ENCODE results near the gene ZXDC. TPM values are rescaled to one million over a fixed set of nuclear protein-coding genes. Genes with fewer than 3 reads are reported as not detected.

Gene ZXDC
- total RNA-seq, 2 experiments from 2014 or later, result 26.6 to 27.3 TPM

DNA sequence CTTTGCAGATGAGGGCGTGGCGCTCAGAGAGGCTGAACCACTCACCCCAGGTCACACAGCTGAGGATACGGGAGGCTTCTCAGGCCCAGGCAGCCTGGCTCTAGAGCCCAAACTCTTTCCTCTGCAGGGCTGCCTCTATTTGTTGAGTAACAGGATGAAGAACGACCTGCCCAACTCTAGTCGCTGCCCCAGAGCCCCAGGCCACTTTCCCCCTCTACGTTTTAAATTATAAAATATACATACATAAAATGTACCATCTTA is 19.2 kb upstream of the ZXDC start:
- DNase-seq (no peak), ATAC-seq (no peak)
- no peak overlapping the region for H3K27ac Mint-ChIP-seq
- ChIA-PET CTCF (interaction anchor here (1.0 kb wide), 1 partner anchor 29 kb away, joined by 4 read pairs; the partner anchor contains the start of gene CHST13), POLR2A (no interaction called here)
- H3K4me1 Mint-ChIP-seq (ENCODE audit: low read depth), result peaks cover 23% of the 10 kb centered on the region
- H3K9me3 Mint-ChIP-seq (ENCODE audit: insufficient read depth), result no peaks in the 10 kb centered on the region
- no peaks in the 10 kb centered on the region for H3K27me3 Mint-ChIP-seq (ENCODE audit: low read depth)
- no peak overlapping the region for H3K4me3 Mint-ChIP-seq
- H3K36me3 Mint-ChIP-seq (ENCODE audit: low read depth), result no peaks in the 10 kb centered on the region

DNA sequence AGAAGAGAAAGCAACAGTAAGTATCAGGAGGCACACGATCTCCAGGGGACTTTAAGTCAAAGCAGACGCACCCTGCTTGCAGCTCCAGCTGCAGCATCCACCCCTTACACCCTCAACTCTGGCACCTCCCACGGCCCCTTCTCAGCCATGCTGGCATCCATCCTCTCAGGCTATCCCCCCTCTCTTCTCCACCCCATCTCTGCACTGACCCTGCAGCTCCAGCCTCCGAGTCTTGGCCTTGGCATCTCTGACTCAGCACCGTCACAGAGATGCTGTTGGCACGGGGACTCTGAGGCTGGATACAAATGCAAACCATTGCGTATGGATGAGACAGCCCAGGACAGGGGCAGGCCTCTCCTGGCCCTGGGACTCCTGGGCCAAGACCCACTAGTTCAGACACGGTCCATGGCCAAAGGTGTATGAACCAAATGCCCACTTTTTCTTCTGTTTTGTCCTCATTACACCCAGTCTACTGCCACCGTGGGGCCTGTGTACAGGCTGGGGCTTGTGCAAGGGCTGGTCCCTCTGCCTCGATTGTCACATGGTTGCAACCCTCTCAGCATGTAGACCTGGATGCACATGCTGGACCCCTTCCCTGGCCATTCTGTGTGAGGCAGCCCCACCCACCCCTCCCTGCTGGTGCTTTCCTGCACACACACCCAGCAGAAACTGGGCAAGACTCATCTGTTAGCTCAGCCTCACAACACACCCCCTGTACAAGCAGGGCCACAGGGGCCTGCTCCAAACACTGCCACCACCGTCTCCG is 18.7 kb upstream of the ZXDC start:
- ATAC-seq (peak; percentile 30), DNase-seq (no peak)
- Mint-ChIP-seq H3K4me3 (no peak overlapping the region), H3K36me3 (ENCODE audit: low read depth) (no peaks in the 10 kb centered on the region), H3K9me3 (ENCODE audit: insufficient read depth) (no peaks in the 10 kb centered on the region), H3K4me1 (ENCODE audit: low read depth) (peaks cover 23% of the 10 kb centered on the region), H3K27me3 (ENCODE audit: low read depth) (no peaks in the 10 kb centered on the region), H3K27ac (no peak overlapping the region)
- ChIA-PET POLR2A (no interaction called here), CTCF (interaction anchor here (1.0 kb wide), 1 partner anchor 29 kb away, joined by 4 read pairs; the partner anchor contains the start of gene CHST13)

DNA sequence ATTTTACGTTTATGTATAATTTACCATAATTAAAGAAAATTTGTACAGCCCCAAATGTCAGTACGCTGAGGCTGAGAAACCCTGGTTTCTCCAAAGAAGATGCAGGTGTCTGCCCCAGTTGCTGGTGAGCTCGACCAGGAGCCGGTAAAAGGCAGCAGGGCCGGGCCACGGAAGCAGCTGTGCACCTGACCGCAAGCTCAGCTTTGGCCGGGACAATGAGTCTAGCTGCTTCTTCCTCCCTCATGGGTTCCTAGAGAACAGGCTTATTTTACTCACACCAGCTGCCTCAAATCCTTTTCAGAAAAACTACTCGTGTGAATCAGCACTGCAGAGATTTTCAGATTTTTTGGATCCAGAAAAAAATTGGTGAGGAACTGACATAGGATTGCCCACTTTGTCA is 18.0 kb upstream of the ZXDC start:
- Mint-ChIP-seq H3K27ac (no peak overlapping the region), H3K36me3 (ENCODE audit: low read depth) (no peaks in the 10 kb centered on the region), H3K9me3 (ENCODE audit: insufficient read depth) (no peaks in the 10 kb centered on the region), H3K4me3 (no peak overlapping the region), H3K27me3 (ENCODE audit: low read depth) (no peaks in the 10 kb centered on the region), H3K4me1 (ENCODE audit: low read depth) (peaks cover 17% of the 10 kb centered on the region)
- ChIA-PET CTCF (no interaction called here), POLR2A (no interaction called here)
- ATAC-seq (no peak), DNase-seq (peak; percentile 28)

DNA sequence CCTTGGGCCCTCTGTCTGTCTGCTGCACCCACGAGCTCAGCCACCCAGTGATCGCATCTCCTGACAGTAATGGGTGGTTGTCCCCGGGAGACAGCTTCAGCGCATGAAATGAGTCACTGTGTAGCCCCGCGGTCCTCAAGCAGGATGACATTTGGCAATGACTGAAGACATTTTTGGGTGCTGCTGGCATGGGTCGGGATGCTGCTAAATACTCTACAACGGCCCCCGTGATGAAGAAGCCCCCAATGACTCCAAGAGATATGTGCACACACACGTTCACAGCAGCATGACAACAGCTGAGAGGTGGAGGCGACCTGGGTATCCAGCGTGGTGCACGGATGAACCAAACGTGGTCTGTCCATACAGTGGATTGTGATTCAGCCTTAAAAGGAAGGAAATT is 17.4 kb upstream of the ZXDC start:
- no peaks in the 10 kb centered on the region for H3K36me3 Mint-ChIP-seq (ENCODE audit: low read depth)
- ChIA-PET CTCF (no interaction called here), POLR2A (no interaction called here)
- H3K27ac Mint-ChIP-seq, result no peak overlapping the region
- DNase-seq (no peak), ATAC-seq (no peak)
- H3K27me3 Mint-ChIP-seq (ENCODE audit: low read depth), result no peaks in the 10 kb centered on the region
- peaks cover 13% of the 10 kb centered on the region for H3K4me1 Mint-ChIP-seq (ENCODE audit: low read depth)
- H3K4me3 Mint-ChIP-seq, result no peak overlapping the region
- no peaks in the 10 kb centered on the region for H3K9me3 Mint-ChIP-seq (ENCODE audit: insufficient read depth)

DNA sequence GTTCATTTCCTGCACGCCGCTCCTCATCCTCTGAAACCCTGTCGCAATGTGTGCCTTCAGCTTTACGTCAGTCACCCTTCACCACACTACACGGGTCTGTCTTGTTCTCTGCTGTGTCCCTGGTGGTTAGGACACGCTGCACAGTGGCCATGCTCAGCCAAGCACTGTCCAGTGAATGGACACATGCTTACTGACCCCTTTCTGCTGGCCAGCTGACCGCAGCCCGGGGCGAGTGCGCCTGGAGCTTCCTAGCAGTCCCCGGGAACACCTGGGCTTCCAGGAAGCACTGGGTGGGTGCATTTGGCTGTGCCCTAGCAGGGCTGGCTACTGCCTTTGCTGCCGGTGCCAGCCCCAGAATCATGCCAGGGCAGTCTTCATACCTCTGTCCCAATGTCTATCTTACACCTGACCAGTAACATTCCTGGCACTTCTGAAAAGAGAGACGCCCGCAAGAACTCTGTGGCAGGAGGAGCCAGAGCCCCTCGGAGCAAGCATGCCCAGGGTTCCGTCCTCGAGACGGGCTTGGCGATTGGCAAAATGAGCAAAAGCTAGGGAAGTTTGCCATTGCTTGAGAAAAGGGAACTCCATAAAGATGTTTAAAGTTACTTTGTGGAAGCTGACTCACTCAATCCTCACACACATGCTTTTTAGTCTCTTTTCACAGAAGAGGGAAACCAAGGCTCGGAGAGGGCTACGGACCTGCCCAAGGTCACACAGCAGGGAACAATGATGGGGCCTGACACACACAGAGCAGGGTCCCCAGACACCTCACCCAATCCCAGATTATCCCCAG is 15.7 kb upstream of the ZXDC start:
- Mint-ChIP-seq H3K36me3 (ENCODE audit: low read depth) (no peaks in the 10 kb centered on the region), H3K4me3 (no peak overlapping the region), H3K27ac (no peak overlapping the region), H3K9me3 (ENCODE audit: insufficient read depth) (no peaks in the 10 kb centered on the region), H3K27me3 (ENCODE audit: low read depth) (no peaks in the 10 kb centered on the region), H3K4me1 (ENCODE audit: low read depth) (peaks cover 20% of the 10 kb centered on the region)
- DNase-seq (no peak), ATAC-seq (no peak)
- POLR2A ChIA-PET, result interaction anchor here (0.8 kb wide), 1 partner anchor 16 kb away, joined by 3 read pairs; the partner anchor contains the start of gene ZXDC
- CTCF ChIA-PET, result no interaction called here

DNA sequence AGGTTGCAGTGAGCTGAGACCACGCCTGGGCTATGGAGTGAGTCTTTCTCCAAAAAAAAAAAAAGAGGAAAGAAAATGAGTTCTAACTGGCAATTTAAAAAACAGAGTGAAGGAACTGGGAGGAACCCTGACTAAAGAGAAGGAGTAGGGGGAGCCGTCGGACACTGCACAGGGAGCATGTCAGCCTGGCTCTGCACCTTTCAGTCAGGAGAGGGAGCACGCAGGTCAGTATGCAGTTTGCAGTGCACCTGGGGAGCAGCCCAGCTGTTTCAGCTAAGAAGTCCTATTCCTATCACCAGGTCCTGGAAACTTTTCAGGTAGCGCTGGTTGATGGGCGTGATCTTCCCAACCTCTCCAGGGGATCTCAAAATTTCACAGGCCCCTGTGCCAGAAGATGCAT is 14.9 kb upstream of the ZXDC start:
- Mint-ChIP-seq H3K4me1 (ENCODE audit: low read depth) (peaks cover 22% of the 10 kb centered on the region), H3K9me3 (ENCODE audit: insufficient read depth) (no peaks in the 10 kb centered on the region)
- ATAC-seq, result no peak

DNA sequence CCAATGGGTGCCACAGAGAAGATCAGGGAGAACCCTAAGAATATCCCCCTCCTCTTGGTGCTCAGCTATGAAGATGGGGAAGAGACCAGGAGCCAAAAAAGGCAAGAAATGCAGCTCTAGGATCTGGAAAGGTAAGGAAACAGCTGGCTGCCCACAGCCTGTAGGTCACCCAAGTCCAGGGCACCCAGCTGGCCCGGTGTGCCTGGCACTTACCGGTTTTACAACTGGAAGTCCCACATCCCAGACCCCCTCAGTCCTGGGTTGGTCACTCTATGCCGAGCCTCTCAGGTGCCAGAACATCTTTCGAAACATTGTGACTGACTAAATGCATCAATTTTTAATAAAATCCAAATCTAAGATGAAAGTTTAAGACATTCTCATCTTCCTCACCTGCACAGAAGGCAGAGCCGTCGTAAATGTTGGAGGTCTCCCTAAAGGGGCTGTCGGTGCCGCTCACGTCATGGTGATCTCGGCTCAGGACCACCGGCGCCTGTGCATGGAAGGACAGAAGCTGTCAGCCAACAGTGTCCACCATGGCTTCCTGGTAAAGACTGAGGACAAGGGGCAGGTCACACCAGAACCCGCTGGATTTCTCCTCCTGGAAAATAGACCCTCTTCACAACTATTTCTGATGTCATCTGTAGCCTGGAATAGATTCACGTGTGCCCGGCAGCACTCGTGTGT is 13.3 kb upstream of the ZXDC start:
- no peaks in the 10 kb centered on the region for H3K36me3 Mint-ChIP-seq (ENCODE audit: low read depth)
- H3K4me1 Mint-ChIP-seq (ENCODE audit: low read depth), result peaks cover 19% of the 10 kb centered on the region
- CTCF ChIA-PET, result interaction anchor here (1.1 kb wide), 1 partner anchor 13 kb away, joined by 4 read pairs; the partner anchor contains the start of gene ZXDC
- H3K27me3 Mint-ChIP-seq (ENCODE audit: low read depth), result no peaks in the 10 kb centered on the region
- ATAC-seq (no peak), DNase-seq (no peak)
- POLR2A ChIA-PET, result interaction anchor here (0.5 kb wide), 1 partner anchor 10 kb away, joined by 3 read pairs; no protein-coding TSS in a partner anchor
- H3K27ac Mint-ChIP-seq, result no peak overlapping the region
- H3K4me3 Mint-ChIP-seq, result no peak overlapping the region
- no peaks in the 10 kb centered on the region for H3K9me3 Mint-ChIP-seq (ENCODE audit: insufficient read depth)

More for the DNA sequence above, 14.9 kb upstream of the ZXDC start:
- no peaks in the 10 kb centered on the region for H3K36me3 Mint-ChIP-seq (ENCODE audit: low read depth)
- DNase-seq, result no peak
- no peaks in the 10 kb centered on the region for H3K27me3 Mint-ChIP-seq (ENCODE audit: low read depth)
- H3K27ac Mint-ChIP-seq, result no peak overlapping the region
- POLR2A ChIA-PET, result interaction anchor here (0.8 kb wide), 1 partner anchor 15 kb away, joined by 3 read pairs; the partner anchor contains the start of gene ZXDC
- no peak overlapping the region for H3K4me3 Mint-ChIP-seq
- CTCF ChIA-PET, result no interaction called here

DNA sequence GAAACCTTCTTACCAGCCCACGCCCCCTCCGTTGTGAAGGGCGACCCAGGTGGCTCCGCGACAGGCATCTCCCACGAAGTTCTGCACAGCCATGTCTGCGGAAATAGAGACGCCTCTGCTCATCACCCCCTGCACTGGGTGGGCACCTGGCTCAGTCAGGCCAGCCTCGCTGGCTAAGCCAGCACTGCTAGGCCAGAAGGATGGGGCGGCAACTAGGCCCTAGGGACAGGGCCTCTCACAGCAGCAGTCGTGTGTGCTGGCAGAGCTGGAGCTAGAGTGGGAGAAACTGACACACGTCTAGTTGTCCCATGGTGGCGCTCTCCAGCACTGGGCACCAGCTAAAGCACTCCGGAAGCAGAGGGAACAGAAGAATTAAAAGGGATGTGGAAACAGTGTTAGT is 12.5 kb upstream of the ZXDC start:
- Mint-ChIP-seq H3K9me3 (ENCODE audit: insufficient read depth) (no peaks in the 10 kb centered on the region), H3K27me3 (ENCODE audit: low read depth) (no peaks in the 10 kb centered on the region), H3K27ac (no peak overlapping the region), H3K4me1 (ENCODE audit: low read depth) (peaks cover 15% of the 10 kb centered on the region), H3K4me3 (no peak overlapping the region), H3K36me3 (ENCODE audit: low read depth) (no peaks in the 10 kb centered on the region)
- CTCF ChIA-PET, result no interaction called here
- POLR2A ChIA-PET, result no interaction called here
- DNase-seq, result no peak
- no peak for ATAC-seq

DNA sequence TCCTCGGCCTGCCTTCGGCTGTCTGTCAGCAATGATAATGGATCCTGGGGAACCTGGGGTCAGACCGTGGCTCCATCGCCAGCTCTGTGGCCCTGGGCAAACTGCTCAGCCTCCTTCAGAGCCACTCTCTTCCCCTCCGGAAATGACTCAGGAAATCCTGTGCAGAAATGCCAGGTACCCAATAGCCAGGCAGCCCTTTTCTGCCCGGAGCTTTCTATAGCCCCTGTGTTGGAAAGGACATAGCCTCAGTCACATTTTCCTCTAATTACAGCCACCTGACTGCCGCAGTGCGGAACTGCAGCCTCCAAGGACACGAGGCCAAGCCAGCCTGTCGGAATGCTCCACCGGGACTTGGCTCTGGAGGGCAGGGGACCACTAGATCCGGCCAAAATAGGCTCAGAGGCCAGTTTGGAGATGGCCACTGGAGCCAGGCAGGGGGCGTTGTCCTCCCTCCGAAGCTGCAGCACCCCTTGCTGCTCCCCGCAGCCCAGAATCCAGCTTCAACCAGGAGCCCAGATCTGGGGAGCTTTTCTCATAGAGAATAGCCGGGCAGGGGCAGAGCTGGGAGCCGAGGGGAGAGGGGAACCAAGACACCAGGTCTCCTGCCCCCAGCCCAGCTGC is 11.6 kb upstream of the ZXDC start:
- POLR2A ChIA-PET, result interaction anchor here (1.4 kb wide), 1 partner anchor 11 kb away, joined by 4 read pairs; no protein-coding TSS in a partner anchor
- ATAC-seq, result peak; percentile 77
- CTCF ChIA-PET, result no interaction called here

DNA sequence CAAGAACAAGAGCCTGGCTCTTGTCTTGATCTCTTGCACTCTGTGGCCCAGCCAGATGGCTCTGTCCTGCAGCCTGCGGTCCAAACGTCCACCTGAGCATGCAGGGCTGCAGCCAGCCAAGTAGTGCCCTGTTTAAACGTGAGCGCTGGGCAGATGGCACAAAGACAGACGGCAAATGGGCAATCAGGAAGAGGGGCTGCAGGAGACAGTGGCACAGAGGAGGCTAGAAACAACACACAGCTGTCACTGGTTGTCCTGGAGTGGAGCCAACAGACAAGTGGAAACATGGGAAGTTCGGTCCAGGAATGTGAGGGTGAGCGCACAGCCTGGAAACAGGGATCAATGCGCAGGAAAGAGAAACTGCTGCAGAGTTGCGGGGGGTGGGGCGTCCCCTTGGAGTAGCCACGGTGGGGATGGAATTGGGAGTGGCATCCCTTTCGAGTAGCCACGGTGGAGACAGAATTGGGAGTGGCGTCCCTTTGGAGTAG is 10.7 kb upstream of the ZXDC start:
- H3K27me3 Mint-ChIP-seq (ENCODE audit: low read depth), result no peaks in the 10 kb centered on the region
- H3K27ac Mint-ChIP-seq, result peak overlapping the region; percentile 85
- H3K4me3 Mint-ChIP-seq, result no peak overlapping the region
- ATAC-seq (no peak), DNase-seq (no peak)
- peaks cover 14% of the 10 kb centered on the region for H3K4me1 Mint-ChIP-seq (ENCODE audit: low read depth)
- POLR2A ChIA-PET, result interaction anchor here (1.4 kb wide), 1 partner anchor 10 kb away, joined by 4 read pairs; no protein-coding TSS in a partner anchor
- no peaks in the 10 kb centered on the region for H3K9me3 Mint-ChIP-seq (ENCODE audit: insufficient read depth)
- H3K36me3 Mint-ChIP-seq (ENCODE audit: low read depth), result no peaks in the 10 kb centered on the region
- CTCF ChIA-PET, result no interaction called here

More for the DNA sequence above, 11.6 kb upstream of the ZXDC start:
- no peaks in the 10 kb centered on the region for H3K9me3 Mint-ChIP-seq (ENCODE audit: insufficient read depth)
- H3K4me1 Mint-ChIP-seq (ENCODE audit: low read depth), result peaks cover 14% of the 10 kb centered on the region
- peak overlapping the region; percentile 38 for H3K4me3 Mint-ChIP-seq
- H3K27ac Mint-ChIP-seq, result peak overlapping the region; percentile 85
- H3K27me3 Mint-ChIP-seq (ENCODE audit: low read depth), result no peaks in the 10 kb centered on the region
- DNase-seq, result peak; percentile 42
- H3K36me3 Mint-ChIP-seq (ENCODE audit: low read depth), result no peaks in the 10 kb centered on the region

DNA sequence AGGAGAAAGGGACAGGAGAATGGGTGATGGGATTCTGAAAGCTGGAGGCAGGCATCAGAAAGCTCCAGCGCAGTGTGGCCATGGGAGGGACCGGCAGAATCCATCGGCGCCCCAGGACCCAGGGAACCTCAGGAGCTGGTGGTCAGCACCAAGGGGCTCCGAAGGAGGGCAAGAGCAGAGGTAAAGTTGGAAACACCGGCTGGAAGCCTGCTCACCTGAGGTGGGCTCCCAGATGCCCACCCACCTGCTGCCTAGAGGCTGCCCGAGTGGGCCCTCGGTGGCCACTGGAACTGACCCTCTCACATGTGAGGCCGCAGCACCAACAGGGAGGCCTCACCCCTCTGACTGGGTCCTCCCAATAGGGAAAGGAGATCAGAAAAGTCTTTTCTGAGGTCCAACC is 10.3 kb upstream of the ZXDC start:
- CTCF ChIA-PET, result no interaction called here
- DNase-seq, result no peak
- H3K4me1 Mint-ChIP-seq (ENCODE audit: low read depth), result peaks cover 14% of the 10 kb centered on the region
- H3K27ac Mint-ChIP-seq, result no peak overlapping the region
- no peaks in the 10 kb centered on the region for H3K36me3 Mint-ChIP-seq (ENCODE audit: low read depth)
- H3K27me3 Mint-ChIP-seq (ENCODE audit: low read depth), result no peaks in the 10 kb centered on the region
- ATAC-seq, result no peak
- POLR2A ChIA-PET, result interaction anchor here (1.4 kb wide), 1 partner anchor 10 kb away, joined by 4 read pairs; no protein-coding TSS in a partner anchor
- no peaks in the 10 kb centered on the region for H3K9me3 Mint-ChIP-seq (ENCODE audit: insufficient read depth)
- no peak overlapping the region for H3K4me3 Mint-ChIP-seq
